ENCODE results near the gene ITPR1.

The ITPR1 gene

GRCh38 chr3:4497005-4497692 is 4.0 kb downstream of the ITPR1 start:
- FAIRE-seq = no peak
- no peak for DNase-seq (ENCODE audit: insufficient read length, low spot score)
- TF ChIP-seq, protein P1, sequence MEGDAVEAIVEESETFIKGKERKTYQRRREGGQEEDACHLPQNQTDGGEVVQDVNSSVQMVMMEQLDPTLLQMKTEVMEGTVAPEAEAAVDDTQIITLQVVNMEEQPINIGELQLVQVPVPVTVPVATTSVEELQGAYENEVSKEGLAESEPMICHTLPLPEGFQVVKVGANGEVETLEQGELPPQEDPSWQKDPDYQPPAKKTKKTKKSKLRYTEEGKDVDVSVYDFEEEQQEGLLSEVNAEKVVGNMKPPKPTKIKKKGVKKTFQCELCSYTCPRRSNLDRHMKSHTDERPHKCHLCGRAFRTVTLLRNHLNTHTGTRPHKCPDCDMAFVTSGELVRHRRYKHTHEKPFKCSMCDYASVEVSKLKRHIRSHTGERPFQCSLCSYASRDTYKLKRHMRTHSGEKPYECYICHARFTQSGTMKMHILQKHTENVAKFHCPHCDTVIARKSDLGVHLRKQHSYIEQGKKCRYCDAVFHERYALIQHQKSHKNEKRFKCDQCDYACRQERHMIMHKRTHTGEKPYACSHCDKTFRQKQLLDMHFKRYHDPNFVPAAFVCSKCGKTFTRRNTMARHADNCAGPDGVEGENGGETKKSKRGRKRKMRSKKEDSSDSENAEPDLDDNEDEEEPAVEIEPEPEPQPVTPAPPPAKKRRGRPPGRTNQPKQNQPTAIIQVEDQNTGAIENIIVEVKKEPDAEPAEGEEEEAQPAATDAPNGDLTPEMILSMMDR (IDR thresholded peaks at IDR 0.05; ENCODE audit: insufficient read depth, missing control alignments) = no peak

- no peak for FAIRE-seq
- no peak for DNase-seq (ENCODE audit: insufficient read length, low spot score)
- TF ChIP-seq, protein P1 (IDR thresholded peaks at IDR 0.05; ENCODE audit: insufficient read depth, missing control alignments) = no peak
Measured at GRCh38 chr3:4497843-4498324, 4.7 kb downstream of the ITPR1 start.

GRCh38 chr3:4498446-4498845 is 5.3 kb downstream of the ITPR1 start:
- no peak for DNase-seq (ENCODE audit: insufficient read length, low spot score)
- no peak for FAIRE-seq
- TF ChIP-seq, protein P1 (IDR thresholded peaks at IDR 0.05; ENCODE audit: insufficient read depth, missing control alignments) = no peak

DNA sequence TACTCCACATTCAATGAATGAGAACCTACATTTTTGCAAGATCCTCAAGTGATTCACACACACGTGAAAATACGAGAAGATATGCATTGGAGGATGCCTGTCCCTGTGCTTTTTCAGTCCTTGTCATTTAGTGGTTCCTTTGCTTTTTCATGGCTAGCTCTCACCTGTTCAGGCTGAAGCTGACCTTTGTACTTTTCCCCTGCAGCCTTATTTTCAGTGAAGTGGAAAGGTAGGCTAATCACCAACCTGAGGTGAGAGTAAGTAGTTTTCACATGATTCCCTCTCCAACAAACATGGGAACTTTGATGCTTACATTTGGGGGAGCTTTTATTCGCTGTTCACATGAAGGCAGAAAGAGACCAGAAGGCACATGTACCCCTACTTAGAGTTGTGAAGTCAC is 8.3 kb downstream of the ITPR1 start:
- FAIRE-seq = no peak
- DNase-seq (ENCODE audit: insufficient read length, low spot score) = no peak
- TF ChIP-seq, protein P1 (IDR thresholded peaks at IDR 0.05; ENCODE audit: insufficient read depth, missing control alignments) = no peak

GRCh38 chr3:4501927-4502326 is 8.8 kb downstream of the ITPR1 start:
- FAIRE-seq (no peak), DNase-seq (ENCODE audit: insufficient read length, low spot score) (no peak)
- TF ChIP-seq, protein P1 (IDR thresholded peaks at IDR 0.05; ENCODE audit: insufficient read depth, missing control alignments) = no peak

- FAIRE-seq = no peak
- no peak for DNase-seq (ENCODE audit: insufficient read length, low spot score)
- TF ChIP-seq, protein P1 (IDR thresholded peaks at IDR 0.05; ENCODE audit: insufficient read depth, missing control alignments) = no peak
Measured at GRCh38 chr3:4503050-4503449, 9.9 kb downstream of the ITPR1 start.

All from D721Med (cell line).